Uterus (tissue), 4 donors: ENCODE data around the gene HIPK1. TPM values are rescaled to one million over a fixed set of nuclear protein-coding genes. Genes with fewer than 3 reads are reported as not detected.
"Not testable (repeated sequence)": the region's sequence is repeated elsewhere in the genome, so short reads cannot be mapped to it uniquely, and the experiment has no call there.

Source experiments
- DNase-seq, 2 donors: peaks; one replicate each; pipeline ENCODE4 v3.0.0-alpha.2; 2019 to 2020
- H3K27ac ChIP-seq, 2 donors: fragments of 200-600 bp; sonication (generic); 1 replicate in 1 of 2; 2 replicates in 1 of 2; pipeline ENCODE4 v1.5.1; 2016 to 2018
- H3K27me3 ChIP-seq, 2 donors: fragments of 200-600 bp; sonication (generic); one replicate each; pipeline ENCODE4 v1.5.1; 2018 to 2019; ENCODE audit warnings: control low read depth in 1 of 2
- H3K36me3 ChIP-seq, 2 donors: fragments of 200-600 bp; sonication (generic); one replicate each; pipeline ENCODE4 v1.5.1; 2019; ENCODE audit warnings: control low read depth in 1 of 2
- H3K4me1 ChIP-seq, 2 donors: fragments of 200-600 bp; sonication (generic); one replicate each; pipeline ENCODE4 v1.5.1; 2018 to 2019; ENCODE audit warnings: control low read depth in 1 of 2
- H3K4me3 ChIP-seq, 2 donors: fragments of 200-600 bp; sonication (generic); 1 replicate in 1 of 2; 2 replicates in 1 of 2; pipeline ENCODE4 v1.5.1; 2018 to 2019; ENCODE audit warnings: mild to moderate bottlenecking in 1 of 2
- H3K9me3 ChIP-seq, 2 donors: fragments of 200-600 bp; sonication (generic); one replicate each; pipeline ENCODE4 v1.5.1; 2019; ENCODE audit warnings: control low read depth in 1 of 2
- POLR2A ChIP-seq, 2 donors: fragments of 450-650 bp; IDR thresholded peaks; one replicate each; pipeline ENCODE4 v1.6.1; 2016; ENCODE audit warnings: antibody characterized with exemption in 2 of 2, mild to moderate bottlenecking in 1 of 2, moderate library complexity in 1 of 2
- intact Hi-C: fragments of 100-400 bp; cut with DNase I; formaldehyde crosslinking; loops from one replicate; pipeline ENCODE4 v1.15.1; 2023; ENCODE audit warnings: low total_unique reads
- total RNA-seq, 4 donors: library from RNA; depleted of rRNA in 3 of 4; stranded (reverse); fragments of >200 nt in 3 of 4; gene quantifications; one replicate each; pipeline versions ENCODE4 v1.1.0 to v1.2.4, GENCODE V29; 2014 to 2023
- TF ChIP-seq, protein P1 (sequence below), 4 experiments: fragments of 200-600 bp in 2 of 4; fragments of 450-650 bp in 2 of 4; sonication (generic) in 2 of 4; IDR thresholded peaks; one replicate each; pipeline ENCODE4 v1.5.1; 2016 to 2019; ENCODE audit warnings: antibody characterized with exemption in 4 of 4, mild to moderate bottlenecking in 2 of 4, moderate library complexity in 1 of 4
- donor health status: DM: yes; HTN: yes; CAD: no.

The HIPK1 gene
- total RNA-seq, 4 donors from 2014 or later: 21.5 to 92.7 (median 39.7) TPM

DNA sequence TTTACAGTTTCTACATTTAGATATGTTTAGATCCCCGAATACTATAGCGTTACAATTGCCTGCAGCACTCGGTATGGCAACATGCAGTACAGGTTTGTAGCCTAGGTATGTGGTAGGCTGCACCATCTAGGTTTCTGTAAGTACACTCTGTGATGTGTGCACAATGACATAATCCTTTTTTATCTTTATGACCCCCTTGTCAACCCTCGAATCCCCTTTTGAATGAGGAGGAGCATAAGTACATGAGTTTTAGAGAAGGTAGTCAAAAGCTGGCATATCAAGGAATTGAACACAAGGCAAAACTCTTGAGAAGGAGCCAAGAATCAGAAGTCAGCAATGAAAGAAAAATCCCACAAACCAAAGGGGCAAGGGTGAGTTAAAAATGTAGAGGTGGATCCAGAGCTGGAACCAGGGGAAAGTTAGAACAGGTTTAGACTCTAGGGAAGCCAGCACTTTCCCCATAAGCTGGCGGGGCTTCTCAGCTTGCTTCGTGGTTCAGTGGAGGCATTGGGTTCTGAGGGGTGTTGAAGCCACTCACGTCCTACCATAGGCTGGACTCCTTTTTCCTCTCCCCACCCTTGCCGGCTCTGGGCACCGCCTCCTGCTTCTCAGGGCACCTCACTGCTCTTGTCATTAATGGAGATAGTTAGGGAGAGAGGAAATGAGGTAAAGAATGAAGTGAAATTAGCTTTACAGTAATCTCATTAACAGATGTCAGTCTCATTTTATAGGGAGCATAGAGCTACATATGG is 81.5 kb downstream of the HIPK1 start:
- no peaks in the 10 kb centered on the region for H3K9me3 ChIP-seq
- intact Hi-C loops: no loop called here
- no peak for DNase-seq
- H3K36me3 ChIP-seq: no peaks in the 10 kb centered on the region
- no peak for TF ChIP-seq POLR2A (IDR thresholded peaks at IDR 0.05)
- TF ChIP-seq, protein P1, sequence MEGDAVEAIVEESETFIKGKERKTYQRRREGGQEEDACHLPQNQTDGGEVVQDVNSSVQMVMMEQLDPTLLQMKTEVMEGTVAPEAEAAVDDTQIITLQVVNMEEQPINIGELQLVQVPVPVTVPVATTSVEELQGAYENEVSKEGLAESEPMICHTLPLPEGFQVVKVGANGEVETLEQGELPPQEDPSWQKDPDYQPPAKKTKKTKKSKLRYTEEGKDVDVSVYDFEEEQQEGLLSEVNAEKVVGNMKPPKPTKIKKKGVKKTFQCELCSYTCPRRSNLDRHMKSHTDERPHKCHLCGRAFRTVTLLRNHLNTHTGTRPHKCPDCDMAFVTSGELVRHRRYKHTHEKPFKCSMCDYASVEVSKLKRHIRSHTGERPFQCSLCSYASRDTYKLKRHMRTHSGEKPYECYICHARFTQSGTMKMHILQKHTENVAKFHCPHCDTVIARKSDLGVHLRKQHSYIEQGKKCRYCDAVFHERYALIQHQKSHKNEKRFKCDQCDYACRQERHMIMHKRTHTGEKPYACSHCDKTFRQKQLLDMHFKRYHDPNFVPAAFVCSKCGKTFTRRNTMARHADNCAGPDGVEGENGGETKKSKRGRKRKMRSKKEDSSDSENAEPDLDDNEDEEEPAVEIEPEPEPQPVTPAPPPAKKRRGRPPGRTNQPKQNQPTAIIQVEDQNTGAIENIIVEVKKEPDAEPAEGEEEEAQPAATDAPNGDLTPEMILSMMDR (IDR thresholded peaks at IDR 0.05): no peak
- H3K27me3 ChIP-seq: no peaks in the 10 kb centered on the region
- no peaks in the 10 kb centered on the region for H3K4me1 ChIP-seq
- H3K27ac ChIP-seq: no peak overlapping the region
- H3K4me3 ChIP-seq: no peak overlapping the region

DNA sequence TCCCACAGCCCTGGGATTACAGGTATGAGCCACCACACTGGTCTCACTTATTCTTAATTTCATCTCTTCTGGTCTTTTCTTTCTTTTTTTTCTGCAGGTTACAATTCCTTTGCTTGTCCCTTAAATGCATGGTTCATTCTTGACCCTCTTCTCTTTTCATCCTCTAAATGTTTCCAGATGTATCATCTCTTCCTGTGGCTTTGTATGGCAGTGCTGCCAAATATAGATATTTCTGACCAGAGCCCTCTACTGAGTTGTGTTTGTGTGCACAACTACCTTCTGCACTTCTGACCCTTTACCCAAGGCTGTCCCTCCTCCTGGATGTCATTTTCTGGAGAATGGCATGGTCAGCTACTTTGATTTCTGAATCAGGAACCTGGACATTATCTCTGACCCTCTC is 82.7 kb downstream of the HIPK1 start:
- no peak overlapping the region for H3K27ac ChIP-seq
- H3K4me1 ChIP-seq: no peaks in the 10 kb centered on the region
- no peaks in the 10 kb centered on the region for H3K27me3 ChIP-seq
- intact Hi-C loops: no loop called here
- no peaks in the 10 kb centered on the region for H3K36me3 ChIP-seq
- no peak overlapping the region for H3K4me3 ChIP-seq
- H3K9me3 ChIP-seq: no peaks in the 10 kb centered on the region
- no peak for DNase-seq
- TF ChIP-seq, protein P1 (IDR thresholded peaks at IDR 0.05): no peak
- TF ChIP-seq POLR2A (IDR thresholded peaks at IDR 0.05): no peak

DNA sequence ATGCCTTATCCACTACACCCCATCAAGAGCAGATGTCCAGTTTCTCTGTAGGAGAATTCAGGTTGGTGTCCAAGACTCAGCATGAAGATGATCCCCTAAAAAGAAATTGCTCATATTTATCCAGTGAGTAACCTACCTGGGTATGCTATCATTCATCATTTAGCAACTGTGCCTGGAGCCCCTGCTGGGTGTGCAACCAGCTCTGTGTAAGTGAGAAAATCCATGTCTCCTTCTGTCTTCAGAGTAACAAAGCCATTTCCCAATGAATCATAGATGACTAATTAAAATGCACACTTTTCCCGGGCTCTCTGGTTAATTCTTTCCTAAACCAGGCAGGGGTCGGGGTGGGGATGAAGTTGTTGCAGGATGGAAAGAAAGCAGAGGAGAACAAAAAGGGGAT is 86.0 kb downstream of the HIPK1 start:
- no peak for DNase-seq
- Histone ChIP-seq H3K4me3 (no peak overlapping the region), H3K27me3 (no peaks in the 10 kb centered on the region), H3K4me1 (no peaks in the 10 kb centered on the region), H3K36me3 (no peaks in the 10 kb centered on the region), H3K27ac (no peak overlapping the region), H3K9me3 (no peaks in the 10 kb centered on the region)
- intact Hi-C loops: no loop called here
- TF ChIP-seq POLR2A (IDR thresholded peaks at IDR 0.05): no peak
- TF ChIP-seq, protein P1 (IDR thresholded peaks at IDR 0.05): no peak

DNA sequence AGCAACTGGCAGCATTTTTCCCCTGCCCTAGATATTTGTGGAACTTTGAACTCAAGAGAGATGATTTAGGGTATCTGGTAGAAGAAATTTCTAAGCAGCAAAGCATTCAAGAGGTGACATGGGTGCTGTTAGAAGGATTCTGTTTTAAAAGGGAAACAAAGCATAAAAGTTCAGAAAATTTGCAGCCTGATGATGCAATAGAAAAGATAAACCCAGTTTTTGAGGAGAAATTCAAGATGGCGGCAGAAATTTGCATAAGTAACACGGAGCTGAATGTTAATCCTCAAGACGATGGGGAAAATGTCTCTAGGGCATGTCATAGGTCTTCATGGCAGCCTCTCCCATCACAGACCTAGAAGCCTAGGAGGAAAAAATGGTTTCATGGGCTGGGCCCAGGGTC is 90.6 kb downstream of the HIPK1 start:
- H3K9me3 ChIP-seq, H3K27ac ChIP-seq, H3K4me1 ChIP-seq, intact Hi-C loops, H3K36me3 ChIP-seq, H3K27me3 ChIP-seq, DNase-seq, H3K4me3 ChIP-seq: not testable (repeated sequence)

DNA sequence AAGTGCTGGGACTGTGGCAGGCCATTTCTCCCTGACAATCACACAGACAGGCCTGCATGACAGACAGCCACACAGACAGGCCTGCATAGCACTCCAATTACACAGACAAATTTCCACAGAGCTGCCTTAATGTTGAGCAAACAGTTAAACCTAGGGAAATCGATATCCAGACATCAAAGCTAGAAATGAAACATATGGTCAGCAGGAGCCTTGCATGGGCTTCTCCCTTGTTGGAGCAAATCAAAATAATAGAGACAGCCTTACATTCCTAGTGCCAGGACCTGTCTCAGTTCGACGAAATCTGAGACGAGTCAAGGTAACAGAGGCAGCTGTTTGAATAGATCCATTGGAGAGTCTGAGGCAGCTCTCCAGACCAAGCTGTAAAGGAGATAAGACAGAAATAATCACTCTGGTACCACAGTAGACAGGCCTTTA is 92.6 kb downstream of the HIPK1 start:
- no peak overlapping the region for H3K4me3 ChIP-seq
- no peak overlapping the region for H3K27ac ChIP-seq

More for the DNA sequence above, 92.6 kb downstream of the HIPK1 start:
- intact Hi-C loops: no loop called here
- no peak for DNase-seq
- H3K36me3 ChIP-seq: no peaks in the 10 kb centered on the region
- TF ChIP-seq, protein P1 (IDR thresholded peaks at IDR 0.05): no peak
- TF ChIP-seq POLR2A (IDR thresholded peaks at IDR 0.05): no peak
- no peaks in the 10 kb centered on the region for H3K4me1 ChIP-seq
- H3K9me3 ChIP-seq: no peaks in the 10 kb centered on the region
- H3K27me3 ChIP-seq: no peaks in the 10 kb centered on the region
